A204.1 (cell line): ENCODE data around the gene SPACA6.

Source experiments
- FAIRE-seq: peaks from 2 replicates; lab custom pipeline; 2012; peaks lifted over from hg19 to GRCh38; lab: Jason Lieb, UNC

Gene SPACA6

GRCh38 chr19:51689751-51690453 is 3.2 kb upstream of the SPACA6 start:
- no peak for FAIRE-seq

- FAIRE-seq, result no peak
Measured at GRCh38 chr19:51690454-51691073, 2.6 kb upstream of the SPACA6 start.

- no peak for FAIRE-seq
Measured at GRCh38 chr19:51691074-51691583, 2.0 kb upstream of the SPACA6 start.

DNA sequence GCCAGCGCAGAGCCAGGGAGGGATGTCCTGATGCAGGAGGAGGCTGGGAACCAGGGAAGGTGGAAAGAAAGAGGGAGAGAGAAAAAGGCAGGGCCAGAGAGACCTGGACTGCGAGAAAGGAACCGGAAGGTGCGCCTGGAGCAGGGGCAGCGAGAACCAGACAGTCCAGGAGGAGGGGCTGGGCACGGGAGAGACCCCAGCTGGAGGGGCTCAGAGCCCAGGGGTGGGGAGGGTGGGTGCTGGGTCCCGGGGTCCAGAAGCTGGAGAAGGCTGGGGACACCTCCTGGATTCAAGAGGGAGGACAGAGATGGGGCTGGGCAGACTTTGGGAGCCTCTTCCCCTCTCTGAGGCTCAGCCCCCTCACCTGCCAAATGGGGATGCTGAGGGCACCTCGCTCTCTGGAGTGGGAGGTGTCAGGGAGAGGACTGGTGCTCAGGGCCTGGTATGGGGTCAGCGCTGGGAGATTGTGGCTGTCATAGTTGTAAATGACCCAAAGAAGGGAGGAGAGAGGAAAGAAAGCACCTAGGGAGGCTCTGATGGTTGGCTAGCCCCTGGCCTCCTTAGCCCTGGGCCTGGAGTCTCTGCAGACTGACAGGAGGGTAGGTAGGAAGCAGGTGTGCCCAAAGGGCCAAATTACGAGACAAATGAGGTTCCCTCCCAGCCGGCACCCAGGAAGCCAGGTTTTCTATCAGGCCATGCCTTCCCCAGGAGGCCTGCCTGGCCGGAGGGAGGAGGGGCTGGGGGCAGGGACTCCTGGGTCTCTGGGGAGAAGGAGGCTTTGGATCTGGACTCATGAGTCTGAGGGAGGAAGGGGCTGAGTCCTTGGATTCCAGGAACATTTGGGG is 1.3 kb upstream of the SPACA6 start:
- no peak for FAIRE-seq

- FAIRE-seq, result no peak
Measured at GRCh38 chr19:51692468-51692867, 662 bp upstream of the SPACA6 start.

GRCh38 chr19:51693819-51694218 is 689 bp downstream of the SPACA6 start:
- FAIRE-seq, result no peak

DNA sequence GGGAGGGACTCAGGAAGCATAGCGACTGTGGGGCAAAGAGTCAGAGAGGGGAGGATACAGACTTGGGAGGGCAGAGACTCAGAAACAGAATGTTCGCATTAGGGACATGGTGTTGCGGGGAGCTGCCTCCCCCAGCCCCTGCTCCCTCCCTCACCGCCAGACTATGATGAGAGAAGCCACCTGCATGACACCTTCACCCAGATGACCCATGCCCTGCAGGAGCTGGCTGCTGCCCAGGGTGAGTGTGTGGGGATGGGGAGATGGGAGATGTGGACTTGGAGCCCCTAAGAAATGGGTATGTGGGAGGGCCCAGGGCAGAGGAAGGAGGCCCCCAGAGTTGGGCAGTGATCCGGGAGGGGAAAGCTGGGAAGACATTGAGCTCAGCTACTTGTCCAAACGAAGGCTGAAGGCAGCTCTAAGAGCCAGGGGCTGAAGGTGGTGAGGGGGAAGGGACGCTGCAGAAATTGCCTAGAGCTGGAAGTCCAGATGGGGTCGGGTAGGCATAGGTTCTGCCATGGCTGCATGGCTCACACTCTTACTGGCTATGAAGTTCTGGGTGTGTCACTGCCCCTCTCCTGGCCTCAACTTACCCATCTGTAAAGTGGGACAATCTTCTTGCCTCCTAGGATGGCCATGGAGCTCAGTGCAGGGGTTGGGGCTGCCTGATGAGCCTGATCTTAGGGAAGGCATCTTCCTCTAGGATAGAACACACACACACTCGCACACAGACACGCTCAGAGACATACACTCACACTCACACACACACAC is 1.4 kb downstream of the SPACA6 start:
- no peak for FAIRE-seq

DNA sequence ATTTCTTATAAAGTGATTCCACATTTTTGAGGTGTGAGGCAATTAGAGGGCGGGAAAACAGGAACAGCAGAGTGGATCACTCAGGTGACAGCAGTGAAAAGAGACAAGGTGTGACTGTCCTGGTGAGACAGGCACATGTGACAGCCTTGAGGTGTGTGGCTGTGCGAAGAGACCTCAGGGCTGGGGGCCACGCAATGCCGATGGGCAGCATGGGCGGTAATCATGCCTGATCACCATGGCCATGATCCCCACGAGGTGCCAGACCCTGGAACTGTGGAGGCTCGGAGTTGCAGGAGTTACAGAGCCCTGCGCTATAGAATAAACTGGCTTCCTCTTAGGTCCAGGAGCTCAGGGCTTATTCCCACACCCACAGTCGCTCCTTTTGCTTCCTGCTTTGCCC is 2.0 kb downstream of the SPACA6 start:
- FAIRE-seq, result no peak

- FAIRE-seq, result no peak
Measured at GRCh38 chr19:51695702-51696315, 2.7 kb downstream of the SPACA6 start.

DNA sequence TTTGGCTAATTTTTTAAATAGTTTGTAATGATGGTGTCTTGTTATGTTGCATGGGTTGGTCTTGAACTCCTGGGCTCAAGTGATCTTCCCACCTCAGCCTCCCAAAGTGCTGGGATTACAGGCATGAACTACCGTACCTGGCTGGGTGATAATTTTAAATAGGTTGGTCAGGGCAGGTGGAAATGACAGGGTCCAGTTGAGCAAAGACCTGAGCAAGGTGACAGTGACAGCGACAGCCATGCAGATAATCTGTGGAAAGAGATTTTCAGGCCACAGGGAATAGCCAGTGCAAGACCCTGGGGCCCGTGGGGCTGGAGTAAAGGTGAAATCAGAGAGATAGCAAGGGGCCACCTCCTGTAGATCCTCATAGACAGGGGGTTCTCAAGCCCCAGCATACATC is 3.5 kb downstream of the SPACA6 start:
- no peak for FAIRE-seq

DNA sequence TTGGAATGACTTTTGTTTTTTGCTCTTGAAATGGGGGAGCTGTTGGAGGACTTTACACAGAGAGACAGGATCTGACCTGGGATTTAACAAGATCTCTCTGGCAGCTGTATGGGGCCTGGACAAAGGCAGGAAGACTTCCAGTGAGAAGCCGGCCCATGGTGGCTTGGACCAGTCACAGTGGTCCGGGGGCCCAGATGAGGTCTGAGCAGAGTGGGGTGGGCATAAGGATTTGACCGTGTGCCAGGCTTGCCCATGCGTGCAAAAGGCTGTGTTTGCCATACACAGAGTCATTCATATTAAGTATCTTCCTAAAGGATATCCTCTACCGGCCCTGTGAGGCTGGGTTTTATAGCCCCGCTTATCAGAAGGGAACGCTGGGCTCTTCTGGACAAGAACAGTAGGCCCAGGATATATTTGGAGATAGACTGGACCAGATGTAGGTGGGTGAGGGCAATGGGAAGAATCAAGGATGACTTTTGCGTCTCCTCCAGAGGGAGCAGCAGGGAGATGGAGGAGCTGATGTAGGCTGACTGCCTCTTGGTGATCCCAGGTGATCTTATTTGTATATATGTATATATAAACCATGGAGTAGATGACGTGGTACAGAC is 4.1 kb downstream of the SPACA6 start:
- no peak for FAIRE-seq

GRCh38 chr19:51698296-51698695 is 5.2 kb downstream of the SPACA6 start:
- no peak for FAIRE-seq

- FAIRE-seq, result no peak
Measured at GRCh38 chr19:51699170-51699569, 6.0 kb downstream of the SPACA6 start.

- no peak for FAIRE-seq
Measured at GRCh38 chr19:51701468-51702100, 8.5 kb downstream of the SPACA6 start.

DNA sequence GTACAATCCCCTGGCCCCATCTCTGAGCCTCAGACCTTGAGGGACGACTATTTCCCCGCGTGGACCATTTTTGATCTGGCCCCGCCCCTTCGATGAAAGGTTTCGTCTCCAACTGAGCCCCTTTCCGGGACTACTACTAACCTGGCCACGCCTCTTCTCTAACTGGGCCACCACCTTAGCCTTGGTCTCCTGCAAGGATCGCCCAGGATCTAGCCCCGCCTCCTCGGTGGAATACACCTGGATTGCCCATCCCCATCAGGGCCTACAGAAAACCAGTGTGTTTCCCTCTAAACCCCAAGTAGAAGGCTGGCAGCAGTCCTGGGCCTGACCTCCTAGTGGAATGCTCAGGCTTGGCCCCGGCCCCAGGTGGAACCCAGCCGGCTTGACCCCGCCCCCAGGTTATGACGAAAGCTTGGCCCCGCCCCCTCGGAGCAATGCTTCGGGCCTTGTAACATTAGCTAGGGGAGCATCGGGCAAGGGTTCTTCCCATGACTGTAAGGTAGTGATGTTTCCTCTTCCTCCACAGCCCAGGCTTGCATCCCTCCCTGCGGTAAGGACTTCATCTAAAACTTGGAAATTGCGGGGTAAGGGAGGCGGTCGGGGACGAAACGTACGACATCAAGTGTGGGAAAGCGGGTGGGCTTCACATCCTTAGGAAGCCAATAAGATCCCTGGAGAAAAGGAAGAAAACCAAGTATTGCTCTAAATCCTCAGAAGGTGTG is 9.1 kb downstream of the SPACA6 start:
- FAIRE-seq, result no peak

GRCh38 chr19:51702825-51703574 is 9.9 kb downstream of the SPACA6 start:
- no peak for FAIRE-seq

GRCh38 chr19:51703575-51704515 is 10.7 kb downstream of the SPACA6 start:
- FAIRE-seq, result no peak

GRCh38 chr19:51704626-51705025 is 11.5 kb downstream of the SPACA6 start:
- FAIRE-seq, result no peak
